ENCODE results near the gene BCL2L12. TPM values are rescaled to one million over a fixed set of nuclear protein-coding genes. Genes with fewer than 3 reads are reported as not detected.
A peak's percentile ranks its signal among the peaks of the same experiment; 100 is the strongest.

Gene BCL2L12
- total RNA-seq, 1 experiment from 2014 or later, result 93.9 TPM

GRCh38 chr19:49662011-49662410 is 3.7 kb upstream of the BCL2L12 start:
- Histone ChIP-seq H3K4me2 (ENCODE audit: low read length) (no peak overlapping the region), H3K27me3 (ENCODE audit: insufficient read depth, low read length) (no peaks in the 10 kb centered on the region), H3K9ac (ENCODE audit: low read length) (no peak overlapping the region), H3K36me3 (ENCODE audit: control insufficient read depth in 1 of 2, insufficient read depth in 2 of 2, low read length in 2 of 2) (peaks cover 12 to 48% of the 10 kb centered on the region in 2 experiments; a peak in 3 of 4 replicates), H4K20me1 (ENCODE audit: insufficient read depth) (no peaks in the 10 kb centered on the region), H3K27ac (ENCODE audit: low read depth, low read length) (no peak overlapping the region; the same call in 1 of the 2 replicates), H2AFZ (ENCODE audit: low read depth, low read length, poor library complexity, severe bottlenecking) (no peak overlapping the region), H3K79me2 (ENCODE audit: insufficient read depth, low read length) (peaks cover 38% of the 10 kb centered on the region), H3K9me2 (ENCODE audit: insufficient read depth) (no peaks in the 10 kb centered on the region), H3K4me1 (ENCODE audit: control insufficient read depth in 1 of 2, insufficient read depth in 2 of 2, low read length in 2 of 2) (peaks cover 2 to 17% of the 10 kb centered on the region in 2 experiments; a peak in 3 of 4 replicates), H3K4me3 (replicated peaks in 1 of 2; ENCODE audit: low read depth in 1 of 2, low read length in 2 of 2) (no peak overlapping the region), H3K9me3 (ENCODE audit: control insufficient read depth in 1 of 2, insufficient read depth in 1 of 2, low read depth in 1 of 2, low read length in 2 of 2) (no peaks in the 10 kb centered on the region)
- POLR2A ChIA-PET, result interaction anchor here (1.0 to 1.8 kb wide), 2 partner anchors 15 to 21 kb away, joined by 3 to 8 read pairs; partner anchors contain the start of genes PRMT1, RRAS and SCAF1
- no peak for TF ChIP-seq FOSL1 (IDR thresholded peaks at IDR 0.05; ENCODE audit: low read depth)
- no peak for TF ChIP-seq EGR1 (IDR thresholded peaks at IDR 0.05; ENCODE audit: low read depth)
- no peak for TF ChIP-seq POLR2A (IDR thresholded peaks at IDR 0.05; ENCODE audit: borderline replicate concordance, extremely low read depth, insufficient read depth, insufficient read length)
- TF ChIP-seq ELF1 (IDR thresholded peaks at IDR 0.05; ENCODE audit: borderline replicate concordance, low read depth), result no peak
- no peak for TF ChIP-seq YY1 (IDR thresholded peaks at IDR 0.05; ENCODE audit: extremely low read depth, insufficient replicate concordance, low read depth, low read length)
- no peak for TF ChIP-seq RAD21 (IDR thresholded peaks at IDR 0.05; ENCODE audit: low read depth)
- no peak for TF ChIP-seq POLR2AphosphoS5 (IDR thresholded peaks at IDR 0.05; ENCODE audit: low read depth, low read length)
- TF ChIP-seq CTCF (IDR thresholded peaks at IDR 0.05 in 2 of 3, conservative IDR thresholded peaks at IDR 0.05 in 1 of 3; ENCODE audit: borderline replicate concordance in 1 of 3, insufficient read depth in 1 of 3, low read depth in 2 of 3, low read length in 2 of 3), result no peak
- no peak for TF ChIP-seq EZH2 (IDR thresholded peaks at IDR 0.05)
- TF ChIP-seq REST (IDR thresholded peaks at IDR 0.05; ENCODE audit: low read depth), result no peak
- TF ChIP-seq SRF (IDR thresholded peaks at IDR 0.05; ENCODE audit: low read depth), result no peak
- no peak for TF ChIP-seq JUND (IDR thresholded peaks at IDR 0.05)
- no peak for TF ChIP-seq TCF7L2 (IDR thresholded peaks at IDR 0.05; ENCODE audit: borderline replicate concordance, extremely low read depth, insufficient read depth, insufficient read length)
- intact Hi-C loops (cut with micrococcal nuclease), result no loop called here
- ATAC-seq (no peak), DNase-seq (ENCODE audit: low read depth, low spot score) (no peak)
- RAD21 ChIA-PET (ENCODE audit: low non-redundant PET in 1 of 2, low total read pairs in 2 of 2, uncharacterized antibody in 2 of 2, unreplicated experiment in 2 of 2), result no interaction called here
- BruUV-seq (replicated peaks), result TSS peak; percentile 24
- CTCF ChIA-PET, result no interaction called here
